GM10266 (cell line): ENCODE results near the gene COPS3.

Source experiments
- DNase-seq: peaks from one replicate; pipeline ENCODE4 v3.0.0; 2012; ENCODE audit errors: extremely low spot score
- TF ChIP-seq, protein P1 (sequence below): IDR thresholded peaks from 2 replicates; pipeline ENCODE4 v1.5.1; 2012; ENCODE audit warnings: mild to moderate bottlenecking, low read depth; ENCODE audit not compliant: control insufficient read depth, insufficient read depth; ENCODE audit errors: missing control alignments

The COPS3 gene

DNA sequence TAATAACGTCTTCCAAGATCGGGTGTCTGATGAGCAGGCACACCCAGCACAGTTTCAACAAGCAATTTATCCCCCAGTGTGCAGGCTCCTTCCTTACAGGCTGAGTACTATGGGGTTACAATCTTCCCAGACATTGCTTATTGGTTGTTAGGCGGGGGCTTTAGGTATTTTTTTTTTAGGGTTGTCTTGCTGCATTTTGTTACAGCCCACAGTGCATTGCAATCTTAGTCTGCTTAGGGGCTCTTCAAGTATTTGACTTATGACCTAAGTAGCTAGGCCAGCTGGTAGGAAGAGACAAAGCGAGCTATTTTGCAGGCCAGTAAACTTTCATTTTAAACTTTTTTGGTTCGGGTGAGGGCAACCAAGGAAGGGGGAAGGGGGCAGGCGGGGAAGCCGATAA, 80.7 kb downstream of the COPS3 start:
- TF ChIP-seq, protein P1, sequence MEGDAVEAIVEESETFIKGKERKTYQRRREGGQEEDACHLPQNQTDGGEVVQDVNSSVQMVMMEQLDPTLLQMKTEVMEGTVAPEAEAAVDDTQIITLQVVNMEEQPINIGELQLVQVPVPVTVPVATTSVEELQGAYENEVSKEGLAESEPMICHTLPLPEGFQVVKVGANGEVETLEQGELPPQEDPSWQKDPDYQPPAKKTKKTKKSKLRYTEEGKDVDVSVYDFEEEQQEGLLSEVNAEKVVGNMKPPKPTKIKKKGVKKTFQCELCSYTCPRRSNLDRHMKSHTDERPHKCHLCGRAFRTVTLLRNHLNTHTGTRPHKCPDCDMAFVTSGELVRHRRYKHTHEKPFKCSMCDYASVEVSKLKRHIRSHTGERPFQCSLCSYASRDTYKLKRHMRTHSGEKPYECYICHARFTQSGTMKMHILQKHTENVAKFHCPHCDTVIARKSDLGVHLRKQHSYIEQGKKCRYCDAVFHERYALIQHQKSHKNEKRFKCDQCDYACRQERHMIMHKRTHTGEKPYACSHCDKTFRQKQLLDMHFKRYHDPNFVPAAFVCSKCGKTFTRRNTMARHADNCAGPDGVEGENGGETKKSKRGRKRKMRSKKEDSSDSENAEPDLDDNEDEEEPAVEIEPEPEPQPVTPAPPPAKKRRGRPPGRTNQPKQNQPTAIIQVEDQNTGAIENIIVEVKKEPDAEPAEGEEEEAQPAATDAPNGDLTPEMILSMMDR = no peak
- DNase-seq = no peak

DNA sequence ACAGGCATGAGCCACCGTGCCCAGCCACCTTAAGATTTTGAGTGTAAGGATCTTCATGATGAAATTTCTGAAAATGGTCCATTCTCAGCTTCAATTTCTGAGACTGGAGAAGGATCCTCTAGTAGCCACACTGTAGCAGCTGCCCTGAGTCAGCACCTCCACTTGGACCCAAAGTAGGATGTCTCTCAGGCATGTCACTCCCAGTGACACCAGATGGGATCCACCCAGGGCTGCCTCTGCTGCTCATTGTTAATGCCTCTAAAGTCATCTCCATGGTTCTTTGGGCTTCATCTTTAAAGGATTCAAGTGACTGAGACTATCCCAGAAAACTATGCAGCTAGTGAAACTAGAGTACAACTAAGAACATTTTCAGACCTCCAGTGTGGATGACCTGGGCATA, 82.8 kb downstream of the COPS3 start:
- TF ChIP-seq, protein P1 = no peak
- DNase-seq = no peak

DNA sequence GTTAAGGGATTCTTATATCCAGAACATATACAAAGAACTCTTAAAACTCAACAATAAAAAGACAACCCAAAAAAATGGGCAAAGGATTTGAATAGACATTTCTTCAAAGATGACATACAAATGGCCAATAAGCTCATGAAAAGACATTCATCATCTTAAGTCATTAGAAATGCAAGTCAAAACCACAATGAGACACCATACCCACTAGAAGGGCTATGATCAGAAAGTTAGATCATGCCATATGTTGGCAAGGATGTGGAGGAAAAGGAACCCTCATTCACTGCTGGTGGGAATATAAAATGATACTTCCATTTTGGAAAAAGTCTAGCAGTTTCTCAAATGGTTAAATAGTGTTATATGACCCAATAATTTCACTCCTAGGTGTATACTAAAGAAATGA, 84.3 kb downstream of the COPS3 start:
- TF ChIP-seq, protein P1 = no peak
- DNase-seq = no peak
